Neural progenitor cell (in vitro differentiated cells): Measurements from ENCODE around the gene SIN3B. TPM values are rescaled to one million over a fixed set of nuclear protein-coding genes. Genes with fewer than 3 reads are reported as not detected.

ENCODE experiments used
- DNase-seq: peaks from one replicate; pipeline ENCODE4 v3.0.0-alpha.2; 2016; ENCODE audit warnings: low spot score
- H2AFZ ChIP-seq: fragments of 200-600 bp; sonication (generic); replicated peaks from 2 replicates; pipeline ENCODE4 v1.6.1; 2016; ENCODE audit warnings: antibody characterized with exemption
- H3F3A ChIP-seq: fragments of 200-600 bp; sonication (generic); 2 replicates; pipeline ENCODE4 v1.6.1; 2016; ENCODE audit warnings: antibody characterized with exemption, low read depth
- H3K27ac ChIP-seq: fragments of 200-600 bp; sonication (generic); 2 replicates; pipeline ENCODE4 v1.5.1; 2016; ENCODE audit warnings: mild to moderate bottlenecking
- H3K27me3 ChIP-seq: fragments of 200-600 bp; sonication (generic); 2 replicates; pipeline ENCODE4 v1.6.1; 2016; ENCODE audit warnings: mild to moderate bottlenecking, moderate library complexity
- H3K36me3 ChIP-seq: fragments of 200-600 bp; sonication (generic); 2 replicates; pipeline ENCODE4 v1.5.1; 2016
- H3K4me1 ChIP-seq: fragments of 200-600 bp; sonication (generic); 2 replicates; pipeline ENCODE4 v1.6.1; 2016; ENCODE audit warnings: mixed run types
- H3K4me2 ChIP-seq: fragments of 200-600 bp; sonication (generic); 2 replicates; pipeline ENCODE4 v1.6.1; 2016
- H3K4me3 ChIP-seq: fragments of 200-600 bp; sonication (generic); 2 replicates; pipeline ENCODE4 v1.5.1; 2016
- H3K79me2 ChIP-seq: fragments of 200-600 bp; sonication (generic); 2 replicates; pipeline ENCODE4 v1.6.1; 2016; ENCODE audit warnings: low read depth
- H3K9ac ChIP-seq: fragments of 200-600 bp; sonication (generic); 2 replicates; pipeline ENCODE4 v1.6.1; 2016
- H3K9me3 ChIP-seq: fragments of 200-600 bp; sonication (generic); 2 replicates; pipeline ENCODE4 v1.5.1; 2016; ENCODE audit warnings: low read depth
- H4K20me1 ChIP-seq: fragments of 200-600 bp; sonication (generic); 2 replicates; pipeline ENCODE4 v1.6.1; 2016; ENCODE audit warnings: low read depth
- H3K27ac Mint-ChIP-seq: 3 replicates; pipeline ENCODE4 v1.8.0; 2021; ENCODE audit warnings: mixed read lengths
- H3K27me3 Mint-ChIP-seq: 2 replicates; pipeline ENCODE4 v1.8.0; 2022; ENCODE audit warnings: low read depth, mild to moderate bottlenecking, inconsistent platforms, moderate library complexity, mixed read lengths; ENCODE audit not compliant: insufficient read depth
- H3K36me3 Mint-ChIP-seq: 3 replicates; pipeline ENCODE4 v1.8.0; 2021; ENCODE audit warnings: mixed read lengths
- H3K4me1 Mint-ChIP-seq: 3 replicates; pipeline ENCODE4 v1.8.0; 2021; ENCODE audit warnings: mixed read lengths
- H3K4me3 Mint-ChIP-seq: 3 replicates; pipeline ENCODE4 v1.8.0; 2021; ENCODE audit warnings: mild to moderate bottlenecking, moderate library complexity, mixed read lengths
- H3K9me3 Mint-ChIP-seq: 3 replicates; pipeline ENCODE4 v1.8.0; 2020; ENCODE audit warnings: mixed read lengths
- EZH2 ChIP-seq: fragments of 200-600 bp; sonication (generic); IDR thresholded peaks from 2 replicates; pipeline ENCODE4 v1.6.1; 2017; ENCODE audit warnings: antibody characterized with exemption, mild to moderate bottlenecking, moderate library complexity
- EZH2phosphoT487 ChIP-seq: fragments of 200-600 bp; sonication (generic); IDR thresholded peaks from 2 replicates; pipeline ENCODE4 v1.6.1; 2017; ENCODE audit warnings: antibody characterized with exemption
- total RNA-seq: library from RNA; depleted of rRNA; stranded (reverse); fragments of >200 nt; gene quantifications from 2 replicates; pipeline ENCODE4 v1.2.3, GENCODE V29; 2015; ENCODE audit warnings: low replicate concordance
- TF ChIP-seq, protein P1 (sequence below): fragments of 200-600 bp; sonication (generic); IDR thresholded peaks from 2 replicates; pipeline ENCODE4 v1.5.1; 2017; ENCODE audit warnings: antibody characterized with exemption, mild to moderate bottlenecking

Gene SIN3B
- total RNA-seq, 1 donor from 2014 or later, result 21.2 TPM

DNA sequence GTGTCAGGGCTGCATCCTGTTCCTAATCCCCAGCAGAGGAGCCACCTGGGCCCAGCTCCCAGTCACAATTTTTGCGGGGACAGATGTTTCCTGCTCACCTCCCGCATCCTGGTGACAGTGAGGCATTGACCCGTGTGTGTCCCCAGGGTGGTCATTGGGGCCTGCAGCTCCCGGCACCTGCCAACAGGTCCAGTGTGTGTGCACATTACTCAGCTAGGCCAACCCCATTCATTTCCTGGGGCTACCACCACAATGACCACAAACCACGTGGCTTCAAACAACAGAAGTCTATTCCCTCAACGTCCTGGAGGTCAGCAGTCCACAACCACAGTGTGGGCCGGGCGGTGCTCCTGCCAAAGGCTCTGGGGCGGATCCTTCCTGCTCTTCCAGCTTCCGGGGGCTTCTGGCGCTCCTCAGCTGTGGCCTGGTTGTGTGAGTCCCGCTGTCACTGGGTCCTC, 47.7 kb downstream of the SIN3B start:
- no peak overlapping the region for H3K27ac ChIP-seq
- peaks cover 27% of the 10 kb centered on the region for H3K36me3 Mint-ChIP-seq
- peaks cover 2% of the 10 kb centered on the region for H3K27me3 Mint-ChIP-seq
- DNase-seq, result no peak
- H3K27me3 ChIP-seq, result no peaks in the 10 kb centered on the region
- no peaks in the 10 kb centered on the region for H3K4me1 ChIP-seq
- peaks cover 9% of the 10 kb centered on the region for H3K79me2 ChIP-seq
- peaks cover 9% of the 10 kb centered on the region for H3K9me3 Mint-ChIP-seq
- no peaks in the 10 kb centered on the region for H3K36me3 ChIP-seq
- no peak overlapping the region for H3K27ac Mint-ChIP-seq
- no peak overlapping the region for H3K9ac ChIP-seq
- H3K9me3 ChIP-seq, result no peaks in the 10 kb centered on the region
- peaks cover 7% of the 10 kb centered on the region for H4K20me1 ChIP-seq
- H3K4me2 ChIP-seq, result no peak overlapping the region
- TF ChIP-seq EZH2 (no peak), EZH2phosphoT487 (no peak)
- TF ChIP-seq, protein P1, sequence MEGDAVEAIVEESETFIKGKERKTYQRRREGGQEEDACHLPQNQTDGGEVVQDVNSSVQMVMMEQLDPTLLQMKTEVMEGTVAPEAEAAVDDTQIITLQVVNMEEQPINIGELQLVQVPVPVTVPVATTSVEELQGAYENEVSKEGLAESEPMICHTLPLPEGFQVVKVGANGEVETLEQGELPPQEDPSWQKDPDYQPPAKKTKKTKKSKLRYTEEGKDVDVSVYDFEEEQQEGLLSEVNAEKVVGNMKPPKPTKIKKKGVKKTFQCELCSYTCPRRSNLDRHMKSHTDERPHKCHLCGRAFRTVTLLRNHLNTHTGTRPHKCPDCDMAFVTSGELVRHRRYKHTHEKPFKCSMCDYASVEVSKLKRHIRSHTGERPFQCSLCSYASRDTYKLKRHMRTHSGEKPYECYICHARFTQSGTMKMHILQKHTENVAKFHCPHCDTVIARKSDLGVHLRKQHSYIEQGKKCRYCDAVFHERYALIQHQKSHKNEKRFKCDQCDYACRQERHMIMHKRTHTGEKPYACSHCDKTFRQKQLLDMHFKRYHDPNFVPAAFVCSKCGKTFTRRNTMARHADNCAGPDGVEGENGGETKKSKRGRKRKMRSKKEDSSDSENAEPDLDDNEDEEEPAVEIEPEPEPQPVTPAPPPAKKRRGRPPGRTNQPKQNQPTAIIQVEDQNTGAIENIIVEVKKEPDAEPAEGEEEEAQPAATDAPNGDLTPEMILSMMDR, result no peak
- peaks cover 6% of the 10 kb centered on the region for H3F3A ChIP-seq
- no peaks in the 10 kb centered on the region for H3K4me1 Mint-ChIP-seq
- H3K4me3 ChIP-seq, result no peak overlapping the region
- H2AFZ ChIP-seq, result no peak overlapping the region
- H3K4me3 Mint-ChIP-seq, result no peak overlapping the region

DNA sequence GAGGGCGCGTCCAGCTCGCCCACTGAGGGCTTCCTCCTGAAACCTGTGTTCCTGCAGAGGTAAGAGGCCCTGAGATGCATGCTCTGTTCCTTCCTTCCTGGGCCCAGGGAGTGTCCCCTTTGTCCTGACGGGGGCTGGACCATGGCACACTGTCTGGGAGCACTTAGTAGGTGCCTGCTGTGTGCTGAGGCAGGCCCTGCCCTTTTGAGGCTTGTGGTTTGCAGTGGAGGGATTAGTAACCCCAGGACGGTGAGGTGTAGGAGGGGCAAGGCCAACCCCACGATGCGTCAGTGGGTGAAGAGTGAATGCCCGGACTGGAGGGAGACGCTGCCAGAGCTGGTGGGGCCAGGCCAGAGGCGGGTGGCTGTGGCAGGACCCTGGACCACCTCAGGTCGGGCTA, 48.4 kb downstream of the SIN3B start:
- no peaks in the 10 kb centered on the region for H3K36me3 ChIP-seq
- H3K27ac Mint-ChIP-seq, result no peak overlapping the region
- H3K27ac ChIP-seq, result no peak overlapping the region

DNA sequence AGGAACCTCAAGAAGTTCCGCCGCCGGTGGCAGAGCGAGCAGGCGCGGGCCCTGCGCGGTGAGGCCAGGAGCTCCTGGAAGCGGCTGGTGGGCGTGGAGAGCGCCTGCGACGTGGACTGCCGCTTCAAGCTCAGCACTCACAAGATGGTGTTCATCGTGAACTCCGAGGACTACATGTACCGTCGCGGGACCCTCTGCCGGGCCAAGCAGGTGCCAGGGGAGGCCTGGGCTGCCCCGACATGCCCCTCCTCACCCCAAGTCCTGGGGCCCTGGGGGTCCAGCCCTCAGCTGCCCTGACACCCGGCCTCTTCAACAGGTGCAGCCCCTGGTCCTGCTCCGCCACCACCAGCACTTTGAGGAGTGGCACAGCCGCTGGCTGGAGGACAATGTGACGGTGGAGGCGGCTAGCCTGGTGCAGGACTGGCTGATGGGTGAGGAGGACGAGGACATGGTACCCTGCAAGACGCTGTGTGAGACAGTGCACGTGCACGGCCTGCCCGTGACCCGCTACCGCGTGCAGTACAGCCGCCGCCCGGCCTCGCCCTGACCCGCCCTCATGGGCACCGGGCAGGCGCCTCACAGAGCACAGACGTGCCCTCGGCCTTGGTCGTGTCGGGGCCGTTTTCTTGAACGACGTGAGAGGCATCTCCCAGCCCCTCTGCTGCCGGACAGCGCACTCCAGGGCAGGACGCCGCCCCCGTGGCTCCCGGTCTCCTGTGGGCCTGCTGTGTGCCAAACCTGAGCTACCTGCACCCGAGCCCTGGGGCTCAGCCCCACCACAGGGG, 49.2 kb downstream of the SIN3B start:
- TF ChIP-seq, protein P1, result no peak
- TF ChIP-seq EZH2phosphoT487 (no peak), EZH2 (no peak)
- Mint-ChIP-seq H3K4me3 (no peak overlapping the region), H3K27ac (no peak overlapping the region), H3K36me3 (peaks cover 29% of the 10 kb centered on the region), H3K27me3 (peaks cover 2% of the 10 kb centered on the region), H3K9me3 (peaks cover 21% of the 10 kb centered on the region), H3K4me1 (no peaks in the 10 kb centered on the region)
- Histone ChIP-seq H3F3A (peaks cover 6% of the 10 kb centered on the region), H3K4me1 (no peaks in the 10 kb centered on the region), H3K4me2 (no peak overlapping the region), H3K4me3 (no peak overlapping the region), H3K9ac (no peak overlapping the region), H4K20me1 (peaks cover 7% of the 10 kb centered on the region), H2AFZ (no peak overlapping the region), H3K36me3 (no peaks in the 10 kb centered on the region), H3K27me3 (no peaks in the 10 kb centered on the region), H3K9me3 (no peaks in the 10 kb centered on the region), H3K79me2 (peaks cover 9% of the 10 kb centered on the region), H3K27ac (no peak overlapping the region)
- DNase-seq, result no peak

More for the DNA sequence above, 48.4 kb downstream of the SIN3B start:
- Mint-ChIP-seq H3K36me3 (peaks cover 29% of the 10 kb centered on the region), H3K27me3 (peaks cover 2% of the 10 kb centered on the region), H3K4me1 (no peaks in the 10 kb centered on the region), H3K9me3 (peaks cover 16% of the 10 kb centered on the region), H3K4me3 (no peak overlapping the region)
- DNase-seq, result no peak
- Histone ChIP-seq H3F3A (peaks cover 6% of the 10 kb centered on the region), H3K4me3 (no peak overlapping the region), H2AFZ (no peak overlapping the region), H3K9ac (no peak overlapping the region), H3K4me1 (no peaks in the 10 kb centered on the region), H3K79me2 (peaks cover 9% of the 10 kb centered on the region), H3K27me3 (no peaks in the 10 kb centered on the region), H3K9me3 (no peaks in the 10 kb centered on the region), H4K20me1 (peaks cover 7% of the 10 kb centered on the region), H3K4me2 (no peak overlapping the region)
- no peak for TF ChIP-seq EZH2phosphoT487
- TF ChIP-seq EZH2, result no peak
- TF ChIP-seq, protein P1, result no peak
